Transverse colon (tissue), 4 donors: Measurements from ENCODE around the gene LRP11. TPM values are rescaled to one million over a fixed set of nuclear protein-coding genes. Genes with fewer than 3 reads are reported as not detected.

Source experiments
- DNase-seq: peaks from one replicate; pipeline ENCODE4 v3.0.0-alpha.2; 2019
- H3K27ac ChIP-seq, 4 donors: fragments of 200-600 bp; sonication (generic); 2 replicates each; pipeline ENCODE4 v1.5.1; 2016 to 2018; ENCODE audit warnings: inconsistent platforms in 4 of 4
- H3K27me3 ChIP-seq: fragments of 200-600 bp; sonication (generic); 2 replicates; pipeline ENCODE4 v1.5.1; 2017; ENCODE audit warnings: inconsistent platforms
- H3K36me3 ChIP-seq, 4 donors: fragments of 200-600 bp; sonication (generic); 2 replicates each; pipeline ENCODE4 v1.5.1; 2017 to 2019; ENCODE audit warnings: inconsistent platforms in 4 of 4
- H3K4me1 ChIP-seq, 4 donors: fragments of 200-600 bp; sonication (generic); 2 replicates each; pipeline ENCODE4 v1.5.1; 2017 to 2020; ENCODE audit warnings: inconsistent platforms in 4 of 4
- H3K4me3 ChIP-seq, 4 donors: fragments of 200-600 bp; sonication (generic); 1 replicate in 1 of 4; 2 replicates in 3 of 4; pipeline versions ENCODE4 v1.5.1 to v1.6.1; 2017 to 2019; ENCODE audit warnings: inconsistent platforms in 4 of 4
- H3K9me3 ChIP-seq, 2 donors: fragments of 200-600 bp; sonication (generic); 2 replicates each; pipeline ENCODE4 v1.5.1; 2017 to 2019; ENCODE audit warnings: inconsistent platforms in 2 of 2
- CTCF ChIP-seq, 5 experiments: fragments of 200-600 bp in 3 of 5; fragments of 450-650 bp in 2 of 5; sonication (generic) in 3 of 5; IDR thresholded peaks; 1 replicate in 2 of 5; 2 replicates in 3 of 5; pipeline ENCODE4 v1.5.1; 2016 to 2017; ENCODE audit warnings: antibody characterized with exemption in 5 of 5, inconsistent platforms in 3 of 5, mild to moderate bottlenecking in 2 of 5, moderate library complexity in 1 of 5
- EP300 ChIP-seq: sonication (generic); formaldehyde crosslinking; IDR thresholded peaks from one replicate; pipeline ENCODE4 v1.6.1; 2017; ENCODE audit warnings: antibody characterized with exemption, low read depth
- POLR2A ChIP-seq: fragments of 450-650 bp; IDR thresholded peaks from one replicate; pipeline ENCODE4 v1.6.1; 2016; ENCODE audit warnings: antibody characterized with exemption, mild to moderate bottlenecking, moderate library complexity
- POLR2AphosphoS5 ChIP-seq, 3 donors: sonication (generic); formaldehyde crosslinking; IDR thresholded peaks; one replicate each; pipeline ENCODE4 v1.6.1; 2016; ENCODE audit warnings: antibody characterized with exemption in 3 of 3
- WGBS, 2 donors: methylation state at CpG; one replicate each; pipeline ENCODE4 v1.1.5; 2018; ENCODE audit warnings: low coverage in 1 of 2; 5-methylcytosine and 5-hydroxymethylcytosine counted together
- in situ Hi-C, 4 donors: fragments of 200-750 bp; cut with MboI; loops; one replicate each; pipeline versions ENCODE4 v1.15.0 to v1.15.1; 2017; ENCODE audit warnings: low sequenced_read_pairs in 3 of 4, low pct_ligation_motif_present in 1 of 4, low pct_unique_long_range_greater_than_20kb in 1 of 4
- intact Hi-C: fragments of 100-400 bp; cut with DNase I; formaldehyde crosslinking; loops from one replicate; pipeline ENCODE4 v1.15.1; 2023; ENCODE audit warnings: low total_unique reads
- total RNA-seq, 4 donors: library from RNA; depleted of rRNA; stranded (reverse); fragments of >200 nt; gene quantifications; one replicate each; pipeline ENCODE4 v1.1.0, GENCODE V29; 2016

Gene LRP11
- total RNA-seq, 4 donors from 2014 or later, result 2.2 to 50.5 (median 21.2) TPM

GRCh38 chr6:149771185-149771584 lies 93.0 kb downstream of the LRP11 start:
- intact Hi-C loops, result no loop called here
- H3K36me3 ChIP-seq, result peaks cover 0 to 31% (median 14%) of the 10 kb centered on the region in 4 donors

GRCh38 chr6:149769676-149770075 lies 94.5 kb downstream of the LRP11 start:
- Histone ChIP-seq H3K27ac (no peak overlapping the region), H3K4me1 (no peaks in the 10 kb centered on the region), H3K4me3 (no peak overlapping the region), H3K27me3 (no peaks in the 10 kb centered on the region), H3K9me3 (no peaks in the 10 kb centered on the region), H3K36me3 (peaks cover 0 to 34% (median 16%) of the 10 kb centered on the region in 4 donors)
- 88 to 100% methylated on average over 1 to 2 of the region's 2 CpGs for WGBS, 2 donors
- intact Hi-C loops (no loop called here), in situ Hi-C loops (no loop called here)
- DNase-seq, result no peak
- TF ChIP-seq EP300 (no peak), POLR2A (no peak), CTCF (IDR thresholded peaks at IDR 0.05) (no peak), POLR2AphosphoS5 (IDR thresholded peaks at IDR 0.05) (no peak)

More at GRCh38 chr6:149771185-149771584, 93.0 kb downstream of the LRP11 start:
- DNase-seq, result no peak
- Histone ChIP-seq H3K9me3 (no peaks in the 10 kb centered on the region), H3K27me3 (no peaks in the 10 kb centered on the region), H3K4me3 (no peak overlapping the region), H3K4me1 (no peaks in the 10 kb centered on the region), H3K27ac (no peak overlapping the region)
- no peak for TF ChIP-seq POLR2A
- WGBS, 2 donors, result 95 to 96% methylated on average over 3 of the region's 3 CpGs
- in situ Hi-C loops, result no loop called here

Other genes starting within 250 kb of the LRP11 start
- 10 to 100 TPM in 3 of 4 donors, 1 to 10 TPM in 1; 2.4 to 16.5 (median 12.2) TPM for gene KATNA1, start 215.6 kb downstream of the LRP11 start, total RNA-seq
- gene LATS1, start 146.3 kb downstream of the LRP11 start, total RNA-seq, result 10 to 100 TPM; 13.1 to 28.4 (median 19.4) TPM
- 10 to 100 TPM; 14.7 to 54.3 (median 29.3) TPM for gene NUP43, start 117.8 kb downstream of the LRP11 start, total RNA-seq
- 10 to 100 TPM; 25.8 to 97.3 (median 64.4) TPM for gene PCMT1, start 114.6 kb downstream of the LRP11 start, total RNA-seq
- not detected for gene RAET1E, start 33.8 kb upstream of the LRP11 start, total RNA-seq
- not detected for gene RAET1G, start 58.8 kb upstream of the LRP11 start, total RNA-seq
- not detected for gene ULBP2, start 77.7 kb upstream of the LRP11 start, total RNA-seq
- gene ULBP1, start 99.6 kb upstream of the LRP11 start, total RNA-seq, result not detected
- gene RAET1L, start 161.2 kb upstream of the LRP11 start, total RNA-seq, result not detected
- 1 to 10 TPM in 1 of 4 donors, under 1 TPM in 1, not detected in 2; 0.79 to 2.0 TPM for gene ULBP3, start 204.8 kb upstream of the LRP11 start, total RNA-seq